ENCODE measurements around the gene LIMA1.

Gene LIMA1

GRCh38 chr12:50241178-50241577 is 42.1 kb downstream of the LIMA1 start:
- no peak overlapping the region for H3K9ac ChIP-seq (ENCODE audit: low read length)
- H3K9me2 ChIP-seq (replicated peaks; ENCODE audit: insufficient read depth, low read length), result no peaks in the 10 kb centered on the region
- H2AFZ ChIP-seq (ENCODE audit: low read depth, low read length, severe bottlenecking), result no peak overlapping the region
- no peaks in the 10 kb centered on the region for H3K36me3 ChIP-seq (ENCODE audit: low read length)
- H3K4me2 ChIP-seq (ENCODE audit: low read depth, low read length, poor library complexity, severe bottlenecking), result no peak overlapping the region
- no peak for TF ChIP-seq EZH2phosphoT487 (conservative IDR thresholded peaks at IDR 0.05; ENCODE audit: low read length)
- TF ChIP-seq, protein P1, sequence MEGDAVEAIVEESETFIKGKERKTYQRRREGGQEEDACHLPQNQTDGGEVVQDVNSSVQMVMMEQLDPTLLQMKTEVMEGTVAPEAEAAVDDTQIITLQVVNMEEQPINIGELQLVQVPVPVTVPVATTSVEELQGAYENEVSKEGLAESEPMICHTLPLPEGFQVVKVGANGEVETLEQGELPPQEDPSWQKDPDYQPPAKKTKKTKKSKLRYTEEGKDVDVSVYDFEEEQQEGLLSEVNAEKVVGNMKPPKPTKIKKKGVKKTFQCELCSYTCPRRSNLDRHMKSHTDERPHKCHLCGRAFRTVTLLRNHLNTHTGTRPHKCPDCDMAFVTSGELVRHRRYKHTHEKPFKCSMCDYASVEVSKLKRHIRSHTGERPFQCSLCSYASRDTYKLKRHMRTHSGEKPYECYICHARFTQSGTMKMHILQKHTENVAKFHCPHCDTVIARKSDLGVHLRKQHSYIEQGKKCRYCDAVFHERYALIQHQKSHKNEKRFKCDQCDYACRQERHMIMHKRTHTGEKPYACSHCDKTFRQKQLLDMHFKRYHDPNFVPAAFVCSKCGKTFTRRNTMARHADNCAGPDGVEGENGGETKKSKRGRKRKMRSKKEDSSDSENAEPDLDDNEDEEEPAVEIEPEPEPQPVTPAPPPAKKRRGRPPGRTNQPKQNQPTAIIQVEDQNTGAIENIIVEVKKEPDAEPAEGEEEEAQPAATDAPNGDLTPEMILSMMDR (IDR thresholded peaks at IDR 0.05; ENCODE audit: insufficient read depth, low read length, poor library complexity, severe bottlenecking), result no peak
- H3F3A ChIP-seq (ENCODE audit: insufficient read depth), result no peaks in the 10 kb centered on the region
- H3K4me3 ChIP-seq (ENCODE audit: insufficient read depth, low read length, poor library complexity, severe bottlenecking), result no peak overlapping the region
- no peaks in the 10 kb centered on the region for H3K9me3 ChIP-seq (ENCODE audit: insufficient read depth, low read length)
- H3K27ac ChIP-seq (ENCODE audit: low read depth, low read length), result no peak overlapping the region
- no peaks in the 10 kb centered on the region for H3K79me2 ChIP-seq (ENCODE audit: insufficient read depth, low read length)
- no peaks in the 10 kb centered on the region for H3K27me3 ChIP-seq (ENCODE audit: low read length)
- no peaks in the 10 kb centered on the region for H4K20me1 ChIP-seq (ENCODE audit: low read depth, low read length)

- Histone ChIP-seq H3F3A (ENCODE audit: insufficient read depth) (no peaks in the 10 kb centered on the region), H2AFZ (ENCODE audit: low read depth, low read length, severe bottlenecking) (no peak overlapping the region), H3K36me3 (ENCODE audit: low read length) (no peaks in the 10 kb centered on the region), H3K9me2 (replicated peaks; ENCODE audit: insufficient read depth, low read length) (no peaks in the 10 kb centered on the region), H3K4me3 (ENCODE audit: insufficient read depth, low read length, poor library complexity, severe bottlenecking) (no peak overlapping the region), H3K9ac (ENCODE audit: low read length) (no peak overlapping the region), H3K4me2 (ENCODE audit: low read depth, low read length, poor library complexity, severe bottlenecking) (no peak overlapping the region), H4K20me1 (ENCODE audit: low read depth, low read length) (no peaks in the 10 kb centered on the region), H3K9me3 (ENCODE audit: insufficient read depth, low read length) (no peaks in the 10 kb centered on the region), H3K79me2 (ENCODE audit: insufficient read depth, low read length) (no peaks in the 10 kb centered on the region), H3K27me3 (ENCODE audit: low read length) (no peaks in the 10 kb centered on the region), H3K27ac (ENCODE audit: low read depth, low read length) (no peak overlapping the region)
- TF ChIP-seq, protein P1 (IDR thresholded peaks at IDR 0.05; ENCODE audit: insufficient read depth, low read length, poor library complexity, severe bottlenecking), result no peak
- TF ChIP-seq EZH2phosphoT487 (conservative IDR thresholded peaks at IDR 0.05; ENCODE audit: low read length), result no peak
Measured at GRCh38 chr12:50240792-50241114, 42.6 kb downstream of the LIMA1 start.

GRCh38 chr12:50240096-50240791 is 43.1 kb downstream of the LIMA1 start:
- Histone ChIP-seq H3K9me2 (replicated peaks; ENCODE audit: insufficient read depth, low read length) (no peaks in the 10 kb centered on the region), H3K27me3 (ENCODE audit: low read length) (no peaks in the 10 kb centered on the region), H3K4me2 (ENCODE audit: low read depth, low read length, poor library complexity, severe bottlenecking) (no peak overlapping the region), H3K4me3 (ENCODE audit: insufficient read depth, low read length, poor library complexity, severe bottlenecking) (no peak overlapping the region), H3K79me2 (ENCODE audit: insufficient read depth, low read length) (no peaks in the 10 kb centered on the region), H3K9me3 (ENCODE audit: insufficient read depth, low read length) (no peaks in the 10 kb centered on the region), H3F3A (ENCODE audit: insufficient read depth) (no peaks in the 10 kb centered on the region), H3K36me3 (ENCODE audit: low read length) (no peaks in the 10 kb centered on the region), H3K27ac (ENCODE audit: low read depth, low read length) (no peak overlapping the region), H3K9ac (ENCODE audit: low read length) (no peak overlapping the region), H4K20me1 (ENCODE audit: low read depth, low read length) (no peaks in the 10 kb centered on the region), H2AFZ (ENCODE audit: low read depth, low read length, severe bottlenecking) (no peak overlapping the region)
- TF ChIP-seq EZH2phosphoT487 (conservative IDR thresholded peaks at IDR 0.05; ENCODE audit: low read length), result no peak
- TF ChIP-seq, protein P1 (IDR thresholded peaks at IDR 0.05; ENCODE audit: insufficient read depth, low read length, poor library complexity, severe bottlenecking), result no peak
